SKM-1 (cell line): Measurements from ENCODE around the gene C12orf43.
A peak's percentile ranks its signal among the peaks of the same experiment; 100 is the strongest.
"Not testable (repeated sequence)": the region's sequence is repeated elsewhere in the genome, so short reads cannot be mapped to it uniquely, and the experiment has no call there.

Experiments
- DNase-seq: peaks from one replicate; lab custom pipeline; 2025; ENCODE audit not compliant: unreplicated experiment; lab: John Stamatoyannopoulos, UW

C12orf43 gene

GRCh38 chr12:121015825-121016766, at the start of gene C12orf43:
C12orf43 (minus strand) TSS chr12:121016487; CDS start chr12:121016474, 13 bp downstream.
- DNase-seq: peak; percentile 42

GRCh38 chr12:121065345-121065744, 49.1 kb upstream of the C12orf43 start:
- no peak for DNase-seq

GRCh38 chr12:121064586-121064985, 48.3 kb upstream of the C12orf43 start:
- DNase-seq: not testable (repeated sequence)

- DNase-seq: no peak
These were observed 47.8 kb upstream of the C12orf43 start for GRCh38 chr12:121064116-121064515.

GRCh38 chr12:121062391-121063045, 46.2 kb upstream of the C12orf43 start:
- no peak for DNase-seq

GRCh38 chr12:121061831-121062230, 45.5 kb upstream of the C12orf43 start:
- no peak for DNase-seq

GRCh38 chr12:121060149-121061001, 44.1 kb upstream of the C12orf43 start:
- DNase-seq: peak; percentile 16

GRCh38 chr12:121059031-121059898, 43.0 kb upstream of the C12orf43 start:
- DNase-seq: no peak

GRCh38 chr12:121057794-121058193, 41.5 kb upstream of the C12orf43 start:
- DNase-seq: no peak

GRCh38 chr12:121053706-121054105, 37.4 kb upstream of the C12orf43 start:
- DNase-seq: no peak

- no peak for DNase-seq
These were observed 34.4 kb upstream of the C12orf43 start for GRCh38 chr12:121050725-121051124.

GRCh38 chr12:121048442-121048841, 32.2 kb upstream of the C12orf43 start:
- no peak for DNase-seq

- not testable (repeated sequence) for DNase-seq
These were observed 31.1 kb upstream of the C12orf43 start for GRCh38 chr12:121047400-121047799.

- no peak for DNase-seq
These were observed 26.8 kb upstream of the C12orf43 start for GRCh38 chr12:121043067-121043466.

- no peak for DNase-seq
These were observed 22.8 kb upstream of the C12orf43 start, which contains the start of gene OASL for GRCh38 chr12:121038861-121039668. OASL (minus strand) TSS chr12:121039246; CDS start chr12:121038971, 275 bp downstream.

- DNase-seq: no peak
These were observed 20.6 kb upstream of the C12orf43 start for GRCh38 chr12:121036810-121037326.

- DNase-seq: no peak
These were observed 18.5 kb upstream of the C12orf43 start for GRCh38 chr12:121034616-121035305.

GRCh38 chr12:121033625-121034349, 17.5 kb upstream of the C12orf43 start:
- DNase-seq: no peak
